DMS114 treated with DMSO at 0.1 percent for 48 hours (cell line): ENCODE measurements around the gene AFF3.

Source experiments
- DNase-seq: peaks from one replicate; lab custom pipeline; 2025; ENCODE audit not compliant: unreplicated experiment; lab: John Stamatoyannopoulos, UW

The AFF3 gene

DNA sequence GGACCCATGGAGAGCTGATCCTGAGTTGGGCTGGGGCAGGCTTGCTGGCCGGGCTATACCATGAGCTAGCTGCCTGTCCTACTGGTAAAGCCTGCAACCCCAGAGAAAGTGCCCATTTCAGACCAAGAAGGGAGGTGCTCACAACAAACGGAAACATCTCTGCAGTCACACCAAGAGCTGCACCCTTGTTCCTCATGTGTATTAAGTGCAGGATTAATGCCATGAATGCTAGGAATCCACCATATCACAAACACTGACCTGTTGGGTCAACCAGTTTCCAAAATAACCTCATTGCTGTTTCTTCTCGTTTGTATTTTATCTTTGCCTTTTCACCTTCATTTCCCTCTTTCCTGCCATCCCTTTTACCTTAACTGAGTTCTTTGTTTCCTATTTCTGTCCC is 69.9 kb downstream of the AFF3 start:
- DNase-seq, result no peak

DNA sequence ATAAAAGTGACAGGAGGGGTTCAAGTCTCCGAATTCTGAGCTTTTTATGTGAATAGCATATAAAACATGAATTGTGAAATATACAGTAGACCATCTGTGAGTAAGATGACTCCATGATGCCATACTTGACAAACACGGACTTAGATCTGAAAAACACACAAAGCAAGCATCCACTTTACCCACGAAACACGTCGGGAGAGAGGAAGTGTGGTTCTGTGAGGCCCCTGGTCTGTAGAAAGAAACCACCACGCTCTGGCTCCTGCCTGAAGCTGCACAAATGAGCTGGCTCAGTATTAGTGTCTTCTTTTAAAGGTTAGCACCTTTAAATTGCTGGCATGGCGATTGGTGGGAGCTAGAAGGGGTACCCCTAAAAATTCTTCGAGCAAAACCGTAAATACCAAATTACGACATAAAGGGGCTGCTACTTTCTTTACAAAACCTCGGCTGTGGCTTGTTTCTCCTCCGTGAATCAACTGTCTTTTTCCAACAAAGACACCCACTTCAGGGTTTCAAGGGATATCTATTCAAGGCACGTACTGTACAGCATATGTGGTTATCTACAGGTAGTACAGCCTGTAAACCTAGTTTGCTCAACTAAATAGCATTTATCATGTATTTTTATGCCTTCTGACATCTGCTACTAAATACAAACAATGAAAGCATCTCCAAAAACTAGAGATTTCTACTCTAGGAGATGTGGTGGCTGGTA is 70.9 kb downstream of the AFF3 start:
- no peak for DNase-seq

DNA sequence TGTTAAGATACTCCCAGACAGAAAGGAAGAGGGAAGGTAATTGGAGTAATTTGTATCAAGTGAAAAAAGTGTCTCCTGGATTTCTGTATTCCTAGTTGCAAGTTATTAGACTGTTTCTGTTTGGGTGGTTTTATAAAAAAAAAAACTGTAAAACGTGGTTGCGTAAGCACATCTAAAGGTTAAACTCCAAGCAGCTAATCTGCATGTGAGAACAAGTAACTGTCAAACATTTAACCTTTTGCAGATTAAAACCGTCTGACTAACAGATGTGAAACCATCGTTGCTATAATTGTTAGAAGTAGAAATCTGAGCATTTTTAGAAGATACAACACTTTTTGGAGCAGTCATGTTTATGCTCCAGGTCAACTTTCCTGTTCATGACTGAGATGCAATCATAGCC is 72.3 kb downstream of the AFF3 start:
- no peak for DNase-seq

DNA sequence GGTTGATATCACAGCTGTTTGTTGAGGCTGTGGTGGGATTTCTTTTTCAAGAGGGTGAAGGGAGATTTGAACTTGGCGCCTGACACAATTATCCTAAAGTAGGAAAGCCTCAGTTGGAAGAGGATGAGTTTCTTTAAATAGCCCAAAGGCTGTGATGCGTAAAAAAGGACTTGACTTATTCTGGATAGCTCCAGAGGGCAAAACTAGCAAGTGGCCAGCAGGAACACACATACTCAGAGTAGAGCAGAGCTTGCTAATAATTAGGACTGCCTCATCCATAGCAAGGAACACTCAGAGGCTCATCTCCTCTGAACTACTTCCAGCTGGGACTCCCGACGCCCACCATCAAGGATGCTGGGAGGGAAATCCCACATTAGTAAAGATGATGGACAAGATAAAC is 74.0 kb downstream of the AFF3 start:
- no peak for DNase-seq

DNA sequence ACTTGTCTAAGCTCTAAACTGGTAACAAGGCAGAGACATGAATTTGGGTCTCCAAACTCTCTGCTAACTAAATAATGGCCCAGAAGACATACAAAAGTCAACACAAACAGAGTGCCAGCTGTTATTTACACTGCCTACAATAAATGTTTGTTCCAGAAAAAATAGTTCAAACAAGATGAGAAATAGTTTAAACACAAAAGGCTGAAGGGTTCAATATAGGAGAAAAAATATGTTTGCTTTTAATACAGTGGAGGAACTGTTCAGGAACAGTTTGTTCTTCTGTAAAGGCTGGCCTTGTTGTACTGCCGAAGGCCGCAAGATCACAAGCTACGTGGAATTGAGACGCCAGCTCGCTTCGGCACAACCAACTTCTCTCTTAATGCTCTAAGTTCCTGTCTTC is 74.6 kb downstream of the AFF3 start:
- DNase-seq, result no peak

DNA sequence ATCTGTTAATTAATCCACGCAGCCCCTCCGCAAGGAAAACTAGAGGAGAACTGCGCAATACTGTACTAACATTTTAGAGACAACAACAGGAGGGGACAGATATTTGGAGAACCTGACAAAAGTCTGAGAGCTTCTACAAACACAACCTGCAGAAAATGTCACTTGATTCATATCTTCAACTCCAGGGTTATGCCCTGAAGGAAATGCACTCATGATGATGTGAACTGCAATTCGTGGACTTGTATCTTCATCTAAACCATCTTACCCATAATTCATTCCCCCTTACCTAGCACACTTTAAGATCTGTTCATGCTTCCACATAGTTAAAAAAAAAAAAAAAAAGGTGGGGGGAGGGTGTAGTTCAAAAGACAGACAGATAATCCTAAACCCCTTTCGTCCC is 75.5 kb downstream of the AFF3 start:
- no peak for DNase-seq

DNA sequence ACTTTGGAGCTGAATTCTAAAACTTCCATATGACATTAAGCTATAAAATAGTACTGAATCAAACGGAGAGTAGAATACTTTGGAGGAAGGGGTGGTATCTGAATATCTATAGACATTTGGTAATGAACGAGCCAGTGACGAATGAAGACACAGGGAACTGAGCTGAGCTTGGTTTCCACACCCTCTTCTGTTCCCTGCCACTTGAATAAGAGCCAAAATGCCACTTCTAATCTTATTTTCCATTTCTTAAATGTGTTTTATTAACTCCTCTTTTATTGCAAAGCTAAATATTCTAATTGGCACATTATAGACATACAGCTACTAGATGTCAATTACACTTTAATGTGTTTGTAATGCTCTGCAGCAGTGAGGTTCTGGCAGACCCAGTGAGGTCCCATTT is 76.1 kb downstream of the AFF3 start:
- DNase-seq, result no peak

DNA sequence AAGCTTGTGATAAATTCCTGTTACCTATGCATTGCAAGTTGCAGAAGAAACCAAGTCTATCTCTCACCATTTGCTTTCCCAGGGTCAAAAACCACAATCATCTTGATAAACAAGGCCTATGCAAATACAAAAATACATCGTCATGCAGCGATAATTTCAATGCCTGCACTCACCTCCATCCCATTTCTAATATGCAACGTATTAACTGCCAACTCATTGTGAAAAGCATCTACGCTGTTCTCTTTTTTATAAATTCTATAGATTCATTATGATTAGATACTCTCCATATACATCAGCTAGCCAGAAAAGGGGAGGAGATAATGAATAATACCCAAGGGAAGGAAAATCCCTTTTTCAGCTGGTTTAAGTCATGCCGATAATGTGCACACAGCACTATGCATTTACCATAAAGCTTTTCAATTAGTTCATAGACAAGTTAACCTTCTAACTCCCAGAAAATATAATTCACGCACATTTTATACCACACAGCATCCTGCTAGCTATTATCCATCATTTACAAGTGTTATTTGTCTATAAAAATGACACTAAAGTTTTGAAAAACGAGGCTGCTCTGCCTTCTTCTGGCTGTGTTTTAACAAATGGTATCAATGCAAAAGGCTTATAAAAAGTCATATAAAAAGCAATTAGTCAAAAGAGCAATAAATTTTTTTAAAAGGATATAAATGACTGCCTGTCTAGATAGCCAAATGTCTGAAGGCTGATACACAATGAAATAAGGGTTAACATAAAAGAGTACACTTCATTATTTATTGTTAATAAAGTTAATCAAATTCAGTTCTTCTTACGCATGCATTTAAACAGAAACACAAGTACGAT is 77.6 kb downstream of the AFF3 start:
- no peak for DNase-seq

DNA sequence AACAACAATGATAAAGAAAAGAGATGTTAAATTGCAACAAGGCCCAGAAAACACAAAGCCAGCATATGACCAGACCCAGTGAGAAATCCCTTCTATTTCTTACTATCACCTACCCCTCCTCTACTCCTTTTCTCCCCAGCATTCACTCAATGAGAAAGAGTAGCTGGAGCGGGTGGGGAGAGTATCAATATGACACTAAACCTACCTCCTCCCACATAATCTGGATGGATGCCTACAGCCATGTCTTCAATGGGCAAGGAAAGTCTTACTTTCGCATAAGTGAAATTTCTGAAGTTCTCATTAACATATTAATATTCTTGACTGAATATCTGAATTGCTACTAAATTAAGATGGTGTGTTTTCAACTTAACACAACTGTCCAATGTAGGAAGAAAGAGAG is 78.2 kb downstream of the AFF3 start:
- no peak for DNase-seq

DNA sequence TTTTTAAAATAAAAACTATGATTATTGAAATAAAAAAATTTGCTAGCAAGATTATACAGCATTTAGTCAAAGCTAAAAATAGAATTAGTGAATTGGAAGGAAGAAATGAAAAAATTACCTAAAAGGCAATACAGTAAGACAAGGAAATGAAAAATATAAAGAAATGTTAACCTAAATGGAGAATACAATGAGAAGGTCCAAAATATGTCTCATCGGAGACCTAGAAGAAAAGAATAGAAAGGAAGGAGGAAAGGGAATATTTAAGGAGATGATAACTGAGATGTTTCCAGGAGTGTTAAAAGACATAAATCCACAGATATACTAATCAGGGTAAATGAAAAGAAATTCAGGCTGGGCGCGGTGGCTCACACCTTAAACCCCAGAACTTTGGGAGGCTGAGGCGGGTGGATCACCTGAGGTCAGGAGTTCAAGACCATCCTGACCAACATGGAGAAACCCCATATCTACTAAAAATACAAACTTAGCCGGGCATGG is 78.9 kb downstream of the AFF3 start:
- no peak for DNase-seq

DNA sequence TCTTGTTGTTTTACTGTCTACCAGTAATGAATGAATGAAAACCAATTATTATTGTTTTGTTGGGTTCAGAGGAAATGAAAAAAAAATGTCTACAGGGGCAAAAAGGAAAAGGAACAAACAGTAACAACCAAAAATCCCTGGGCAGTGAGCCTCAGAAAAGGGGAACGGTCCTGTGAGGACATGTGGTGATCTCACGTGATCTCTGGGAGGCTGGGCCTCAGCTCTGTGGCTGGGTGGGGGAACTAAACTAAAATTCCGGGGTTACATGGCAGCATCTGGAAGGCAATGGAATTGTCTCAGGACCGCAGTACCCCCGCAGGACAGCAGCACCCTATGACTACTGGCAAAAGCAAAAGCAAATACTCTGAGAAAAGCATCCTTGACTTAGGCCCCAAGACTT is 80.1 kb downstream of the AFF3 start:
- no peak for DNase-seq

DNA sequence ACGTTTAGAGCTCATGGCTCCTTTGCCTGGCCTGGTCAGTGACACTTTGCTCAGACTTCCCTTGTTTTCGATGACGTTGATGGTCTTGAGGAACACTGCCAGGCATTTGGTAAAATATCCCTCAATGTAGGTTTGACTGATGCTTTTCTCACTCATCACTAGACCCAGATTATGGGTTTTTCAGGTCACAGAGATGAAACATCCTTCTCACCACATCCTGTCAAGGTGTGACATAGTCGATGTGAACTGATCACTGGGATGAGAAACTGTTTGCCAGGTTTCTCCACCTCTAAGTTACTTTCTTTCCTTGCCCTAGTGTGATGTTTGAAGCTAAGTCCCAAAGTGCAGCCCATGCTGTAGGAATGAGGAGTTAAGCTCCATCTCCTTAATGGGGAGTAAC is 81.5 kb downstream of the AFF3 start:
- DNase-seq, result no peak

DNA sequence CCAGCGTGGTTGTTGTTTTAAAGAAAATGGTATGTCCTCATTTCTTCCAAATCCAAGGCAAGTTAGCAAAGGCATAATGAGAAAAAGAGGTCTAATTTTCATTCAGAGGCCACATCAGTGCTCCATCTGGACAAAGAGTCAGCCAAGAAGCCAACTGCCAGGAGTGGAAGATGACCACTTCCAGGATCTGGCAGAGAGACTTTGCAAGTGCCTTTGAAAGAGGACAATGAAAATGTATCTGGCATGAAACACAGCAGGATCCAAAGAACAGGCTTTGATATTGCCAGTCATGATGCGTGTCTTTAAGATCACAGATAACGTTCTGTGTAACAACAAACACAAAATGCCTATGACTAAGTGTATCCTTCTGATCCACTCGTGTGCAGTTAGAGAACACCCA is 82.8 kb downstream of the AFF3 start:
- DNase-seq, result no peak

DNA sequence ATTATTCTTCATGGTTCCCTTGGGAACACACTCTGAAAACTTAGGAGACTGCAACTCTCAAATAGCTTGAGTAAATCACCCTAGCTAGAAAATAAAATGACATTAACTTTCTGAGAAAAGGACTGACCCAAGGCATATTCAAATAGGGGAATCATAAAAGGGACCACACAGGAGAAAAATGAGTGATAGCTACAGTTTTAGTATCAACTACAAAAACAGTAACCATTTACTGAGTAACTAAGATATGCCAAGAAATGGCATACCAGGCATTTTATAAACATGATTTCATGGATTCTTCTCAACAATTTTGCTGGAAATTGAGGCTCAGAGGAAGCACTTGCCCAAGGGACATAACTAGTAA is 84.5 kb downstream of the AFF3 start:
- no peak for DNase-seq

DNA sequence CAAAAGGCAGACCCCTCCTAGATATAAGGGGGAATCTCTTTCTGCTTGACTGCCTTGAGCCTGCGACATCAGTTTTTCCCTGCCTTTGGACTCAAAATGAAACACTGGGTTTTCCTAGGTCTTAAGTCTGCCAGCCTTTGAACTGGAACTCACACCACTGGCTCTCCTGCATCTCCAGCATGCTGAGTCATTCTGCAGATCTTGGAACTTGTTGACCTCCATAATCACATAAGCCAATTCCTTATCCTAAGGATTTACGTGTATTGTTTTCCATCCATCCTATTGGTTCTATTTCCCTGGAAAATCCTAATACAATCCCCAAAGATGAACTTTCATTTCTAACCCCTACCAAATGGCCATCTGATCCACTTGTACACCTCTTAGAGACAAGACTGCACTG is 88.0 kb downstream of the AFF3 start:
- no peak for DNase-seq

DNA sequence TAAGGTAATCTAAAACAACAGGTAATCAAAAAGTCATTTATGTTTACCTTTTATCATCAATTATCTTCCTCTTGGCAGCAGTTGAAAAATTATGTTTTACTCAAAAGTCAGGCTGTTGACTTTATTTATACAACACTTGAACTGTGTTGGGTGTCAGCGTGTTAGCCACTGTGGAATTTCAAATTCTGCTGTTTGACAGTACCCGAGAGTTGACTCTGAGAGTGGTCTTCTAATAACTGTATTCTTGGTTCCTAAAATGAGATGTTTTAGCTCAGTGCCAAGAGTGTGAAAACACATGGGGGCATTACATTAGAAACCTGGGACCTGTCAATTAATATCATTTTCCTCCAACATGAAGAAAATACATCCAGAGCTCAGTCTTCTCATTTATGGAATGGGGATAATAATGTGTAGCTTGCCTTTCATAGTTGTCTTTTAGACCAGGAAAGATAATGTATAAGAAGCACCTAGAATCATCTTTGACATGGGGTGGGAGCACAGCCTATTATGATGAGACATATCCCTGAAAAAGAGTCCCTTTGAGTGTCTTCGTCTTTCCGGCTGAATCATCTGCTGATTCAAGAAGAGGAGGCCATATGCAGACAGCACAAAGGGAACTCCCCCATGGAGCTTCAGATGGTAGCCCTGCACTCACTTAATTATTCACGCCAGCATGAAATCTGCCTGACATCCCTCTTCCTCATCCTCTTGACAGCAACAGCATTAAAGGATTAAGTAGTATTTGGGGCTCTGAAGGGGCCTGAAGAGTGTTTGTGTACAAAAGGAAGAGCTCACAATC is 89.1 kb downstream of the AFF3 start:
- no peak for DNase-seq

DNA sequence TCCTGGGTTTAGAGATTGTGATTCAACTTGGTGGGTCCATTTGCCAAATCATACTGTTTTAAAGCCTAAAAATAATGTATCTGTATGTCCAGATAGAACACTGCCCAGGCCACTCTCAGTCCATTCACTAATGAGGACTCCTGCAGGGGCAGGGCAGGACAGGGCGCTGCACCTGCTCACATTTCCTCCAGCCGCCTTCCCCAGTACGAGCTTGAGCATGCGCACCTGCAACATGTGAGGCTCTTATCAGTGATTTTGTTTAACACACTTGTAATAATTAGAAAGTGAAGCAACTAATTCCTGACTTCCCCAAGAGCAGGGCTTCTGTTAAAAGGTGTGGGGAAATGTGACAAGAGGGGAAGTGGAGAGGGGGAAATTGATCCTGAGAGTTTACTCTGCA is 89.7 kb downstream of the AFF3 start:
- DNase-seq, result no peak

DNA sequence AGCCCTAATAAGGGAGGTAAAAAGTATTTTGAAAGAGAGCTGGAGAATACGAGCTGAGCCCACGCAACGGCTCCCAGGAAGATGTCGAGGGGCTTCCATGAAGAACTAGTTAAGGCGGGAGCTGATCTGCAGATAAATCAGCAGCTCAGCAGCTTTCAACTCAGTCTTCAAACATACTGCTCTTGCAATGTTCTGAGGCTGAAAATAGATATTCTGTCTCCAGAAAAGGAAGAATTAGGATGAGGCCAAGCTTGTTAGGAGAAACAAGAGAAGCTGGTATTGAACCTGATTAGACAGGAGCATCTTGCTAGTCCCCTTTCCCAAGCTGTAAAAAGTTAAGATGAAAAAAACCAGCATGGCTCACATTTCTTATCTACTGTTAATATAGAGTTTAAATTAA is 91.1 kb downstream of the AFF3 start:
- DNase-seq, result no peak

DNA sequence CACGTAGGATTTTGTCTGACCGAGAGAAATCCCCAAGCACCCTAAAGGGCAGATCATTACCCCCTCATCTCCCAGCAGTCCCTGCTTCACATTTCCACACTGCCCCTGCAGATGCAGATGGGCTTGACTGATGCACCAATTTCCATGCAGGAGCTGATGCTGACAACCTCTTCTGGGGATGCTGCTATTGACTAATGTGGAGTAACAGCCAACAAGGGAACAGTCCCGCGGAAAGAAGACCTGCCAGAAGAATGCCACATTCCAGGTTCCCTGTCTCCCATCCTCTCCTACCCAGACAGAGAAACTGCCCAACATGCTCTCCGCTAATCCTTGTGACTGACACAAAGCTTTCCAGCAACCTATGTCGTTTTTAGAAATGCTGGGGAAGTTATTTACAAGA is 91.7 kb downstream of the AFF3 start:
- no peak for DNase-seq

DNA sequence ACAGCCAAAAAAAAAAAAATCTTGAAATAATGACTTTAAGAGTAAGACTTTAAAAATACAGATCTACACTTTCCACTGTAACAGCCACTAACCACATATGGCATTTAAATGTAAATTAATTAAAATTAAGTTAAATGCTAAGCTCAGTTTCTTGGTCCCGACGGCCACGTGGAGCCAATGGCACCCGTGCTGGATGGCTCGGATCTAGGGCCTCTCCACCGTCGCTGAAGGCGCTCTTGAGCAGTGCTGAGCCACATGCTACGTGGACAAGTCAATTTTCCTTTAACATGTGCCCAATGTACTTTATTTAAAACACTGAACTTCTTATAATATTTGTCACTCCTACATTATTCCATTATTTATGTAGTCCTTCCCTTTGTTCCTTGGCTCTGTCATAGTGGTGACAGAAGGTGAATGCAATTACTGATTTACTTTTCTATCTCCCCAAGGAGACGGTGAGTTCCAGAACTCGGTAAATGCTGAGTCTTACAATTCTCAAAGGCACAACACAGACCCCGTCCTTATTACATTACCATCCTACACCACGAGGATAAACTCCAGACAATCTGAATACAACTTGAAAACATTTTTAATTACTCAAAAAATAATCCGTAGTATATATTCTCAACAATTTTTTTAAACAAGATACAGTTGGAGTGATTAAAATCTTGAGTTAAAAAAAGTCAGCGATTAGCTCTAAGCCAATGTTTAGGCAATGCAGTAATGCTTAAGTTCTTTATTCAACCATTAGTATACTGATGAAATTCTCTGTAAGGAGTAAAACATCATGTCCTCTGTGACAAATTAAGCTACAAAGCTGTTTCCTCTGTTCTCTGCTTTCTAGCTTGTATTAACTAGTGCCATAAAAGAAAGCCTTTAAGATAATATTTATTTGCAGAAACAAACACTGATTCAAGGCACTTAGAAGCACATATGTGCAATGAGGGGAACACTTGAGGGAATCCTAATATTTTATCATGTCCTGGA is 95.1 kb downstream of the AFF3 start:
- no peak for DNase-seq

DNA sequence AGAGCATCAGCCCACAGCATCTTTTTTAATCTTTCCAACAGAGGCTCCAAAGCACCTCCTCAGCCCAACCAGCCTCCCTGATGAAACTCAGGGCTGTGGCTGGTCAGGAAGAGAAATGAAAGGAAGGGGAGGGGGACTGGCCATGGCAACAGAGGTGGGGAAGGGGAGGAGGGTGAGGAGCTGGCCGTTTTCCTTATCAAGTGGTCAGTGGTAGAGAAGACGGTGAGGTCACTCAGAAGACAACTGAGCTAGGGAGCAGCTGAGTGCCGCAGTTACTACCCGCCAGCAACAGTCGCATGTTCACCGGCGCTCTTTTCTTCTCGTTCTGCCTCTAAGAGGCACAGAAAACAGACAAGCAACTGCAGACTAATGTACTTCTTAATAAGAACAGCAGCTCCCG is 97.4 kb downstream of the AFF3 start:
- no peak for DNase-seq
